NB4 (cell line): ENCODE measurements around the gene PLEKHO2.

Source experiments
- CTCF ChIP-seq: IDR thresholded peaks from one replicate; pipeline ENCODE4 v1.5.1; 2012; ENCODE audit warnings: low read depth, low read length
- MAX ChIP-seq: IDR thresholded peaks from 2 replicates; pipeline ENCODE4 v1.6.1; 2011; ENCODE audit warnings: low read depth, low read length
- POLR2A ChIP-seq: IDR thresholded peaks from 2 replicates; pipeline ENCODE4 v1.6.1; 2011; ENCODE audit warnings: mild to moderate bottlenecking; ENCODE audit not compliant: insufficient read length; ENCODE audit errors: extremely low read depth

GRCh38 chr15:64901141-64901540 is 59.4 kb downstream of the PLEKHO2 start:
- no peak for TF ChIP-seq CTCF
- TF ChIP-seq POLR2A: no peak
- TF ChIP-seq MAX: no peak
